Measurements from ENCODE around the gene IL6R. TPM values are rescaled to one million over a fixed set of nuclear protein-coding genes. Genes with fewer than 3 reads are reported as not detected.
"Not testable (repeated sequence)": the region's sequence is repeated elsewhere in the genome, so short reads cannot be mapped to it uniquely, and the experiment has no call there.

IL6R gene
- total and polyA plus RNA-seq, 4 donors, result 18.8 to 67.6 (median 35.3) TPM

GRCh38 chr1:154358519-154358918, 46.6 kb upstream of the IL6R start:
- Histone ChIP-seq H3K9me3 (ENCODE audit: control insufficient read depth in 4 of 4, low read length in 3 of 4) (no peaks in the 10 kb centered on the region), H3K27ac (ENCODE audit: low read depth in 1 of 2, low read length in 2 of 2) (no peak overlapping the region), H3K4me1 (ENCODE audit: control insufficient read depth in 4 of 4, insufficient read depth in 4 of 4, low read length in 3 of 4) (peaks cover 0 to 6% (median 1%) of the 10 kb centered on the region in 4 donors), H3K9ac (ENCODE audit: low read depth in 1 of 2, low read length in 2 of 2) (no peak overlapping the region), H3K4me3 (ENCODE audit: low read depth in 1 of 3, low read length in 3 of 3) (no peak overlapping the region), H3K36me3 (ENCODE audit: control insufficient read depth in 4 of 4, insufficient read depth in 3 of 4, low read depth in 1 of 4, low read length in 3 of 4) (no peaks in the 10 kb centered on the region), H3K27me3 (ENCODE audit: control insufficient read depth in 4 of 4, insufficient read depth in 4 of 4, low read length in 3 of 4) (no peaks in the 10 kb centered on the region)
- TF ChIP-seq CTCF (IDR thresholded peaks at IDR 0.05; ENCODE audit: low read depth, low read length, missing input control) (no peak), GABPA (IDR thresholded peaks at IDR 0.05 in 1 of 2, conservative IDR thresholded peaks at IDR 0.05 in 1 of 2) (no peak), HNF4G (IDR thresholded peaks at IDR 0.05) (no peak), YY1 (IDR thresholded peaks at IDR 0.05) (no peak), FOXA1 (IDR thresholded peaks at IDR 0.05) (no peak), FOXA2 (IDR thresholded peaks at IDR 0.05) (no peak), NR2F2 (IDR thresholded peaks at IDR 0.05) (no peak), HNF4A (conservative IDR thresholded peaks at IDR 0.05) (no peak), RXRA (IDR thresholded peaks at IDR 0.05) (no peak), RAD21 (IDR thresholded peaks at IDR 0.05) (no peak), EGR1 (IDR thresholded peaks at IDR 0.05; ENCODE audit: low read depth in 2 of 2) (no peak), MAX (IDR thresholded peaks at IDR 0.05) (no peak), REST (IDR thresholded peaks at IDR 0.05) (no peak), ZBTB33 (IDR thresholded peaks at IDR 0.05) (no peak)
- WGBS, result 96% methylated on average over 8 of the region's 8 CpGs
- DNase-seq (ENCODE audit: low spot score), result no peak

- no peak for DNase-seq (ENCODE audit: low spot score)
- Histone ChIP-seq H3K27me3 (ENCODE audit: control insufficient read depth in 4 of 4, insufficient read depth in 4 of 4, low read length in 3 of 4) (no peaks in the 10 kb centered on the region), H3K9me3 (ENCODE audit: control insufficient read depth in 4 of 4, low read length in 3 of 4) (no peaks in the 10 kb centered on the region), H3K27ac (ENCODE audit: low read depth in 1 of 2, low read length in 2 of 2) (no peak overlapping the region), H3K4me3 (ENCODE audit: low read depth in 1 of 3, low read length in 3 of 3) (no peak overlapping the region), H3K36me3 (ENCODE audit: control insufficient read depth in 4 of 4, insufficient read depth in 3 of 4, low read depth in 1 of 4, low read length in 3 of 4) (no peaks in the 10 kb centered on the region), H3K4me1 (ENCODE audit: control insufficient read depth in 4 of 4, insufficient read depth in 4 of 4, low read length in 3 of 4) (no peaks in the 10 kb centered on the region), H3K9ac (ENCODE audit: low read depth in 1 of 2, low read length in 2 of 2) (no peak overlapping the region)
- TF ChIP-seq TAF1 (conservative IDR thresholded peaks at IDR 0.05), result no peak
- no peak for TF ChIP-seq CTCF (IDR thresholded peaks at IDR 0.05; ENCODE audit: low read depth, low read length, missing input control)
- no peak for TF ChIP-seq YY1 (IDR thresholded peaks at IDR 0.05)
- no peak for TF ChIP-seq MAX (IDR thresholded peaks at IDR 0.05)
- no peak for TF ChIP-seq EGR1 (IDR thresholded peaks at IDR 0.05; ENCODE audit: low read depth in 2 of 2)
Observed at GRCh38 chr1:154360288-154360687, 44.9 kb upstream of the IL6R start.

GRCh38 chr1:154360881-154361280, 44.3 kb upstream of the IL6R start:
- not testable (repeated sequence) for H3K36me3 ChIP-seq (ENCODE audit: control insufficient read depth in 4 of 4, insufficient read depth in 3 of 4, low read depth in 1 of 4, low read length in 3 of 4); H3K4me1 ChIP-seq (ENCODE audit: control insufficient read depth in 4 of 4, insufficient read depth in 4 of 4, low read length in 3 of 4); H3K9ac ChIP-seq (ENCODE audit: low read depth in 1 of 2, low read length in 2 of 2); H3K9me3 ChIP-seq (ENCODE audit: control insufficient read depth in 4 of 4, low read length in 3 of 4); H3K4me3 ChIP-seq (ENCODE audit: low read depth in 1 of 3, low read length in 3 of 3); H3K27me3 ChIP-seq (ENCODE audit: control insufficient read depth in 4 of 4, insufficient read depth in 4 of 4, low read length in 3 of 4); DNase-seq (ENCODE audit: low spot score); H3K27ac ChIP-seq (ENCODE audit: low read depth in 1 of 2, low read length in 2 of 2)
- WGBS, result 91% methylated on average over 5 of the region's 5 CpGs

Data from liver (tissue), 9 donors.